Endothelial cell of umbilical vein (primary cell): ENCODE results near the gene USP11. TPM values are rescaled to one million over a fixed set of nuclear protein-coding genes. Genes with fewer than 3 reads are reported as not detected.

ENCODE experiments used
- BruUV-seq: library from RNA; stranded (reverse); fragments of 400-500 nt; replicated peaks from 2 replicates; lab custom pipeline; 2021; lab: Mats Ljungman, UMichigan
- CTCF ChIA-PET: fragments of 300-600, 350-600 bp; sonication (Branson Sonifier 250); formaldehyde crosslinking; loops from one replicate; lab custom pipeline; 2021; ENCODE audit warnings: antibody characterized with exemption, inconsistent platforms; lab: Charles Lee
- POLR2A ChIA-PET: fragments of 300-600, 350-600 bp; sonication (Branson Sonifier 250); formaldehyde crosslinking; loops from one replicate; lab custom pipeline; 2021; ENCODE audit warnings: antibody characterized with exemption, inconsistent platforms; lab: Charles Lee
- DNase-seq: peaks from one replicate; pipeline ENCODE4 v3.0.0-alpha.2; 2011; ENCODE audit warnings: low read depth, low spot score
- FAIRE-seq: peaks from 2 replicates; lab custom pipeline; 2011; peaks lifted over from hg19 to GRCh38; lab: Jason Lieb, UNC
- H2AFZ ChIP-seq: 2 replicates; pipeline ENCODE4 v1.6.0; 2012; ENCODE audit warnings: low read depth, low read length, control low read depth, inconsistent platforms
- H3K27ac ChIP-seq: 2 replicates; pipeline ENCODE4 v1.5.1; 2011; ENCODE audit warnings: low read depth, mild to moderate bottlenecking, control low read depth, low read length, moderate library complexity; ENCODE audit not compliant: insufficient read depth
- H3K27me3 ChIP-seq, 2 experiments: 2 replicates each; pipeline versions ENCODE4 v1.6.0 to v1.6.1; 2011; ENCODE audit warnings: low read length in 2 of 2, mixed read lengths in 1 of 2; ENCODE audit not compliant: control insufficient read depth in 2 of 2, insufficient read depth in 2 of 2
- H3K36me3 ChIP-seq, 2 experiments: 2 replicates in 1 of 2; 3 replicates in 1 of 2; pipeline ENCODE4 v1.5.1; 2011; ENCODE audit warnings: low read length in 2 of 2, mild to moderate bottlenecking in 1 of 2, moderate library complexity in 1 of 2; ENCODE audit not compliant: control insufficient read depth in 2 of 2, insufficient read depth in 2 of 2; ENCODE audit errors: extremely low read depth in 1 of 2
- H3K4me1 ChIP-seq: 3 replicates; pipeline ENCODE4 v1.5.1; 2011; ENCODE audit warnings: mild to moderate bottlenecking, low read length; ENCODE audit not compliant: control insufficient read depth, insufficient read depth; ENCODE audit errors: extremely low read depth
- H3K4me2 ChIP-seq: 2 replicates; pipeline ENCODE4 v1.6.1; 2011; ENCODE audit warnings: low read length, control low read depth, mixed read lengths; ENCODE audit not compliant: insufficient read depth
- H3K4me3 ChIP-seq, 3 experiments: fragments of 200-600 bp in 1 of 3; sonication (generic), shearing (Covaris generic) in 1 of 3; replicated peaks in 1 of 3; 2 replicates each; pipeline ENCODE4 v1.5.1; 2011 to 2016; ENCODE audit warnings: control low read depth in 3 of 3, low read length in 3 of 3, mild to moderate bottlenecking in 2 of 3, inconsistent platforms in 1 of 3, low read depth in 1 of 3, moderate library complexity in 1 of 3; ENCODE audit not compliant: insufficient read depth in 1 of 3
- H3K79me2 ChIP-seq: 2 replicates; pipeline ENCODE4 v1.6.0; 2012; ENCODE audit warnings: low read length, inconsistent platforms; ENCODE audit not compliant: control insufficient read depth, insufficient read depth
- H3K9ac ChIP-seq: replicated peaks from 2 replicates; pipeline ENCODE3; 2011; ENCODE audit warnings: low read length, control low read depth; ENCODE audit not compliant: insufficient read depth; ENCODE audit errors: extremely low read depth
- H3K9me1 ChIP-seq: replicated peaks from 3 replicates; pipeline ENCODE4 v1.6.0; 2011; ENCODE audit warnings: mild to moderate bottlenecking, low read length; ENCODE audit not compliant: control insufficient read depth, insufficient read depth; ENCODE audit errors: extremely low read depth
- H3K9me3 ChIP-seq: replicated peaks from 2 replicates; pipeline ENCODE4 v1.5.1; 2012; ENCODE audit warnings: low read length, inconsistent platforms; ENCODE audit not compliant: control insufficient read depth, insufficient read depth
- H4K20me1 ChIP-seq: replicated peaks from 2 replicates; pipeline ENCODE3; 2011; ENCODE audit warnings: mild to moderate bottlenecking, low read length; ENCODE audit not compliant: control insufficient read depth, insufficient read depth; ENCODE audit errors: extremely low read depth
- EZH2 ChIP-seq: IDR thresholded peaks from 2 replicates; pipeline ENCODE4 v1.6.1; 2012; ENCODE audit warnings: borderline replicate concordance, low read depth, mild to moderate bottlenecking, moderate library complexity, low read length, inconsistent platforms; ENCODE audit not compliant: severe bottlenecking
- JUN ChIP-seq: IDR thresholded peaks from 2 replicates; pipeline ENCODE4 v1.6.1; 2011; ENCODE audit warnings: borderline replicate concordance, low read depth; ENCODE audit not compliant: insufficient read length, insufficient read depth
- MYC ChIP-seq: IDR thresholded peaks from one replicate; pipeline ENCODE4 v1.6.1; 2011; ENCODE audit warnings: mild to moderate bottlenecking, low read depth, low read length
- POLR2A ChIP-seq: IDR thresholded peaks from 2 replicates; pipeline ENCODE4 v1.6.1; 2012; ENCODE audit warnings: low read depth, mild to moderate bottlenecking, control low read depth, low read length
- POLR2AphosphoS5 ChIP-seq: IDR thresholded peaks from 2 replicates; pipeline ENCODE4 v1.6.1; 2012; ENCODE audit warnings: low read depth, mild to moderate bottlenecking, control low read depth, low read length, moderate library complexity; ENCODE audit not compliant: insufficient read depth
- dilution Hi-C: fragments of 300-500 bp; cut with MboI; formaldehyde crosslinking; loops from one replicate; pipeline ENCODE4 v1.15.0; 2019; ENCODE audit warnings: low sequenced_read_pairs; ENCODE audit not compliant: extremely low pct_ligation_motif_present
- intact Hi-C: fragments of 100-400 bp; cut with micrococcal nuclease; formaldehyde crosslinking; loops from one replicate; pipeline ENCODE4 v1.10.0; 2022
- polyA plus RNA-seq, 4 experiments: library from polyadenylated mRNA; depleted of rRNA in 3 of 4; stranded (reverse) in 3 of 4; unstranded in 1 of 4; fragments of >200 nt; gene quantifications; 2 replicates each; pipeline versions ENCODE4 v1.2.1 to v1.2.3, GENCODE V29; 2011 to 2012; ENCODE audit warnings: missing spikeins in 1 of 4
- total RNA-seq: library from RNA; stranded (reverse); gene quantifications from 2 replicates; pipeline ENCODE4 v1.2.3, GENCODE V29; 2021
- TF ChIP-seq, protein P1 (sequence below), 2 donors: IDR thresholded peaks; 1 replicate in 1 of 2; 2 replicates in 1 of 2; pipeline ENCODE4 v1.5.1; 2011; ENCODE audit warnings: low read length in 2 of 2, mild to moderate bottlenecking in 2 of 2, moderate library complexity in 2 of 2, control low read depth in 1 of 2, inconsistent platforms in 1 of 2, low read depth in 1 of 2; ENCODE audit not compliant: insufficient read depth in 1 of 2; ENCODE audit errors: extremely low read depth in 1 of 2
- TF ChIP-seq, protein P2 (sequence below): IDR thresholded peaks from 2 replicates; pipeline ENCODE4 v1.6.1; 2011; ENCODE audit not compliant: insufficient read depth, insufficient read length

The USP11 gene
- total and polyA plus RNA-seq, 2 donors (not counting 3 experiments of a cell fraction or from before 2014, with no cell fraction given), result 24.0 to 36.4 TPM

DNA sequence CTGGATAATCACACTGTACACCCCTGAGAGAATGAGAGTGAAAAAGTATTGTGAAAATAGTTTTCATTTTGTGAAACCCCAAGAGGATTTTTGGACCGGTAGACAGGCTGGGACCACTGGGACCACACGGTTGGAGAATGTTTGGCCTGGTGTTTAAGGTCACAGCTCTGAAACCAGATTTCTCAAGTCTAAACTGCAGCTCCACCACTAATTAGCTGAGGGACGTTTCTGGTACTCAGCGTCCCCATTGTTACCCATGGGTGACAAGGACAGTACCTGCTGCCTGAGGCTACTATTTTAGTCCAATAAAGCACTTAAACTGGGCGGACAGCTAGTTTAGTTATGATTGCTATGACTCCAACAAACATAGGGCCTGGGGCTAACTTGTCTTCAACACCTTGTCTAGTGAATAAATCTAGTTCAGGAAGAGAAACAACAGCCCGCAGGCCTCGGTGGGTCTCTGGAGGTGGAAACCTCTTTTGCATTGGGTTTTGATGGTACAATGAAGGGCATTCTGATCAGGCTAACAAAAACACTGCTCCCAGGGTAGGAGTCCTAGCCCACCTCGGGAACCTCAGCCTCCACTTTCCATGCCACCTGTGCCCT lies 509 bp upstream of the USP11 start:
- Histone ChIP-seq H4K20me1 (no peaks in the 10 kb centered on the region), H3K4me3 (peak overlapping the region in 2 of 3 experiments; percentile 17 to 42), H2AFZ (peak overlapping the region; percentile 75), H3K36me3 (peaks cover 0 to 7% of the 10 kb centered on the region in 2 experiments), H3K27ac (peak overlapping the region; percentile 95), H3K9ac (peak overlapping the region; percentile 99), H3K9me3 (no peaks in the 10 kb centered on the region), H3K4me2 (peak overlapping the region; percentile 37), H3K79me2 (peaks cover 8% of the 10 kb centered on the region), H3K27me3 (no peaks in the 10 kb centered on the region), H3K4me1 (peaks cover 3% of the 10 kb centered on the region), H3K9me1 (no peaks in the 10 kb centered on the region)
- ChIA-PET CTCF (interaction anchor here (1.7 kb wide), 1 partner anchor 152 kb away, joined by 15 read pairs; no protein-coding TSS in a partner anchor), POLR2A (interaction anchor here (1.7 kb wide), 1 partner anchor 14 kb away, joined by 10 read pairs; the partner anchor contains the start of gene CDK16)
- dilution Hi-C loops (no loop called here), intact Hi-C loops (loop anchor here (5.0 kb wide), 1 partner anchor 150 kb away; no protein-coding TSS in a partner anchor)
- DNase-seq (peak; percentile 1), FAIRE-seq (no peak)
- TF ChIP-seq, protein P1, sequence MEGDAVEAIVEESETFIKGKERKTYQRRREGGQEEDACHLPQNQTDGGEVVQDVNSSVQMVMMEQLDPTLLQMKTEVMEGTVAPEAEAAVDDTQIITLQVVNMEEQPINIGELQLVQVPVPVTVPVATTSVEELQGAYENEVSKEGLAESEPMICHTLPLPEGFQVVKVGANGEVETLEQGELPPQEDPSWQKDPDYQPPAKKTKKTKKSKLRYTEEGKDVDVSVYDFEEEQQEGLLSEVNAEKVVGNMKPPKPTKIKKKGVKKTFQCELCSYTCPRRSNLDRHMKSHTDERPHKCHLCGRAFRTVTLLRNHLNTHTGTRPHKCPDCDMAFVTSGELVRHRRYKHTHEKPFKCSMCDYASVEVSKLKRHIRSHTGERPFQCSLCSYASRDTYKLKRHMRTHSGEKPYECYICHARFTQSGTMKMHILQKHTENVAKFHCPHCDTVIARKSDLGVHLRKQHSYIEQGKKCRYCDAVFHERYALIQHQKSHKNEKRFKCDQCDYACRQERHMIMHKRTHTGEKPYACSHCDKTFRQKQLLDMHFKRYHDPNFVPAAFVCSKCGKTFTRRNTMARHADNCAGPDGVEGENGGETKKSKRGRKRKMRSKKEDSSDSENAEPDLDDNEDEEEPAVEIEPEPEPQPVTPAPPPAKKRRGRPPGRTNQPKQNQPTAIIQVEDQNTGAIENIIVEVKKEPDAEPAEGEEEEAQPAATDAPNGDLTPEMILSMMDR (IDR thresholded peaks at IDR 0.05; ENCODE audit: extremely low read depth in 1 of 2, insufficient read depth in 1 of 2, low read depth in 1 of 2, low read length in 2 of 2), result no peak
- TF ChIP-seq EZH2 (no peak), JUN (no peak), MYC (no peak), POLR2A (no peak), POLR2AphosphoS5 (no peak)
- TF ChIP-seq, protein P2, sequence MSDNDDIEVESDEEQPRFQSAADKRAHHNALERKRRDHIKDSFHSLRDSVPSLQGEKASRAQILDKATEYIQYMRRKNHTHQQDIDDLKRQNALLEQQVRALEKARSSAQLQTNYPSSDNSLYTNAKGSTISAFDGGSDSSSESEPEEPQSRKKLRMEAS, result no peak
- no TSS peak for BruUV-seq
